Ramos (cell line): ENCODE measurements around the gene CAPN2.

ENCODE experiments used
- in situ Hi-C: fragments of 300-500 bp; cut with MboI; formaldehyde crosslinking; loops from one replicate; pipeline ENCODE4 v1.14.3; 2022; ENCODE audit warnings: low sequenced_read_pairs; ENCODE audit not compliant: unreplicated experiment

The CAPN2 gene

DNA sequence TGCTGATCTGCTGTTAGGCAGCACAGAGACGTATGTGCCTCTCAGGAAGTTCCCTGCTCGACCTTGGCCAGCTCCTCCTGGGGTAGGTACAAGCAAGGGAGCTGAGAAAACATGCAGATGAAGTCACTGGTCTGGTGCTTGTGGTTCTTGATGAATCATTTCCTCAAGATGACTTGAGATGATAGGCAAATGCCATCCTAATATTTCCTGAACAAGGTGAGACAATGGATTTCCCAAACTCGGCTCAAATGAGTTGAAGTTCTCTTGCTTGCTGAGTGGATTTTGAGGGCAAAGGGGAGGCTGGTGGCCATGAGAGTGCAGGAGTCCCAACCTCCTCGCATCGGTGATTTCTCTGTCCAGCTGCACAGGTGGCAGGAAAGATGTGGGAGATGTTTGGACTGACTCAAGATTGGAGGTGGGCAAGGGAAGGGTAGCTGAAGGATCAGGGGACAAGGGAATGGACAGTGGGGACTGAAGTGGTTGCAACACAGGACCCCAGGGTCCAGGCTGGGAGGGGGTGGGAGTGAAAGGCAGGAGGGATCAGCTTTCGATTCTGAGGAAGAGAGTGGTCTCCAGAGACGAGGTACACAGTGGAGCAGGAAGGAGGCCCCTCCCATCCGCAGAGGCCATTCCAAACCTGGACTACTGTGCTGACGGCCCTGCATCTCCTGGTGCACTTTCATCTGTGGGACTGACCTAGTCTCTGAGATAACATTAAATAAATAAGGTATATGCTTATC is 63.9 kb downstream of the CAPN2 start:
- in situ Hi-C loops = no loop called here

DNA sequence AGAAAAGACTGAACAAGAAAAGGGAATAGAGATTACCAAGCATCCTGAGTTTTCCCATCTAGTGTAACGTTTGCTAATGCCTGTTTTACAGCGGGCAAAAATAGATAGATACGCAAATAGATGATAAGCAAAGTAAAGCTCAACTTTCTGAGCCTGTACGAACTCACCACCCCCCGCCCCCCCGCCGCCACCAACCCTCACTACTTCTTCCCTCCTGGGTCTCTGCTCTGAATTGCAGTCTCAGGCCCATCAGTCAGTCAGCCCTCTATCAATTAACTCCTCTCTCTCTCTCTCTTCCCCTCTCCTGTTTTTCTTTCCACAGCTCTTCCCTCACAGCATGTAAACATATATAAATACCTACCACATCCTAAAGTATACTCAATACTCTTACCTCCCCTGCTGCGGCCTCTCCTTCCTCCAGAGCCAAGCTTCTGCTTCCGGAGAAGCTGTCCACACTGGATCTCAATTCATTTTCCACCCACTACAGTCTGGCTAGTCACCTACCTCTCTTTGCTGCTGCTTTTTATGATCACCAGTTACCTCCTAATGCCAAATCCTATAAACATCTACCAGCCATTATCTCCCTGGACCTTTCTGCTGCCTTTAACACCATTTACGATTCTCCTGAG is 64.6 kb downstream of the CAPN2 start:
- in situ Hi-C loops = no loop called here

DNA sequence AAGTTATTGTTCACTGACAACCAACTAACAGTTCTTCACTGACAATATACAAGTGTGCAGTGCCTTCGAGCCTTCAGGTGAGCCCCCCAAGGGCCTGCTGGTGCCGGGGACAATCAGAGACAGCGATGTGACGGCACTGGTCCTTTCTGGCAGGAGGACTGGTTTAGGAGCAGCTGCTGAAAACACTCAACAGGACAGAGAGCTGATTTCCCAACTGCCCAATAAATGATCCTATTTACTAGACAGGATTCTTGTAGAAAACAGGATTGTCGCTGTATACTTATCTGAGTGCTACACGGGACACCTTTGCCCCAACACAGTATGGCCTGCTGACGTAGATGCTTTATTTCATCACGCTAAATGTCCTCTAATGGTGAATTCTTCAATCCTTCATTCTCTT is 68.0 kb downstream of the CAPN2 start:
- in situ Hi-C loops = no loop called here

DNA sequence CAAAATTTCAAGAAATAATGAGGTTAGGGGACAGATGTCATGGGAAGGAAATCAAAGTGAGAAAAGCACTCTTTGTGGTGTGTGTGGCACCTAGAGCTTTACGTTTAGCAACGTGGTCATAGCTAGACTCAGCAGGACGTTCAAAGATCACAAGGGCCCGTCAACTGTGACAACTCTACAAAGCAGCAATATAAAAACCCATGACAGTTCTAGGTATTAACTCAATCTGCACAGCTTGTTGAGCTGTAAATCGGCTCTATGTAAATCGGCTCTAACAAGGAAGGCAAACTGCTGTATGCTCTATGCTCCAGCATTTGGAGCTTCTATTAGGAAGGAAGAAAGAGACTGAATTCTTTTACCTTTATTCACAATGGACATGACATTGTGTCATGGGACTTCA is 68.6 kb downstream of the CAPN2 start:
- in situ Hi-C loops = no loop called here

DNA sequence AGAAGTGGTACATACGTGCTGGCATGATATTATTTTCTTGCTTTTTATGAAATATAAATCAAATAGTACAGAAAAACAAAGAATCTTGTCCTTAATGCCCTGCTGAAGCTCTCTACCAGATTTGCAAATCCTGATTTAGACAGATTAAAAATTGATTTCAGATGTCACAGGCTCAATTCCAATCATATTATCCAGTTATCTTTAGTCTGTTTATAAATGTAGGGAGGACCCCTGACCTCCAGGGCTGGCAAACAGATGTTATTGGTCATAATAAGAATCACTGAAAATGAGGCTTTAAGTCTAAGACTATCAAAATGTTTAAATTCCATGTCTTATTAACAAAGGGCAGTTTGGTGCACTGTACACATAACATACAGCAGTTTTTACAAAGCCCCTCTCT is 71.3 kb downstream of the CAPN2 start:
- in situ Hi-C loops = no loop called here

DNA sequence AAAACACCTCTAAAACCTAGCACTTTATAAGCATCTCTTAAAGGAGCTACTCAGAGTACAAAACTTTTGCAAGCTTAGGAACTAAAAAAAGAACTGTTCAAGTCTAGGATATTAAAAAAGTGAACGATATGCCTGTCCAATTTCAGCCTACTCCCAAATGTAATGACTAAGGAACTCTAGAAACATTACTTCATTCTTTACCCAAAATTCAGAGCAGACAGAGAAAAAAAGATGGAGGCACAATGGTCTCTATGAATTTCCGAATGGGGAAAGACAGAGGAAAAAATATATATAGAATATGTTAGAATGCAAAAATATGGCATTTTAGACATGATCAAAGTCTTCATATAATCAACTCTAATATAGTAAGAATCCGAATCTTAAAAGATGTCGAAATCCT is 72.2 kb downstream of the CAPN2 start:
- in situ Hi-C loops = no loop called here

DNA sequence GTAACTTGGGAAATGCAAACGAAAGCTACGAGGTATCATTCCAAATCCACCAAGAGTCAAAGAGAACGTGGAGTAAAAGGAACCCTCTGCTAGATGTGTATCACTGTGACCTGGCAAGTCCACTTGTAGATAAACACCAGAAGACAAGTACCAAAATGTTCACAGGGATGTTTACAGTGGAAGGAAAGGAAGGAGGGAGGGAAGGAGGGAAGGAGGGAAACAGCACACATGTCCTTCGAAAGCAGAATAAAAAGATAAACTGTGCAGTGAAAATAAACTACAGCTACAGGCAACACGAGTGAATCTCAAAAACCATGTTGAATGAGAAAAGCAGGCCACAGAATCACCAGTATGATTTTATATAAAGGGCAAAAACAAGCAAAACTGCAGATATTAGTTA is 73.5 kb downstream of the CAPN2 start:
- in situ Hi-C loops = no loop called here

DNA sequence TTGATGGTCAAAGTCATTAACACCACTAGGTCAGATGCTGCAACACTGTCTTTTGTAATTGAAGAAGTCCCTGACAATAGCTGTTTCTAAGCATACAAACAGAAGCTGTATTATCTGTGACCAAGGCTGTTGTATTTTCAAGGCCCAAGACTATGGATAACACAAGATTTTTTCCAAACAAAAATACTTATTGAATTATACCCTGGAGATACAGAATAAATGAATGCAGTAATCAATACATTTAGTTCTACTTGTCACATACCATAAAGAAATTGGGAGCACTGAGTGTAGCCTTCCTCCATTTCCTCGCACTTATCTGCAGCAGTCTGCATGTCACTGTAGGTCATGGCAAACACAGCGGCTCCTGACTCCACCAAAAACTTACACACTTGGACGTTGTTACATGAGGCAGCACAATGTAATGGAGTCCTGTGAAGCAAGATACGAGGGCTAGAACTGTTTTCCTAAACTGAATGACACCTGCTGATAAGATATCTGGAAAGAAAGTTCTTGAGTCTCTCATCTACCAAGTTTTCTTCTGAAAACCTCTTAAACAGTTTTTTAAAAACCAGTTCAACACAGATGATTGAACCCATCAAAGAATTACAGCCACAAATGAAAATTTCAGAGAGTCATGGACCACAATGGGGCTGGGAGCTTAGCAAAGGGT is 76.5 kb downstream of the CAPN2 start:
- in situ Hi-C loops = no loop called here

DNA sequence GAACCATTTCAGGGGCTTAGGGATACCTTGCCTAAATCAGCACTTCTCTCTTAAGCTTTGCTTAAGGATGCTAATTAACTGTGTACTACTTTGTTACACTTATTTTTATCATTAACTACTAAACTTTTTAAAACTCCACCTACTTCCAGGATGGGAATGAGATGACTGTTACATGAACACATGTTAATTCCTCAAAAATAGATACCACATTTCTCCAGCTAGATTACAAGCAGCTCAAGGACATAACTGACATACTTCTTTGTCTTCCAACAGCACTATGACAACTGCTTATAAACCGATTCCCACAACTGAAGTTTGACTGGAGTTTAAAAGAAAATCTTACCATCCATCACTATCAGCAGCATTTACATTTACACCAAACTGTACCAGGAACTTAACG is 79.7 kb downstream of the CAPN2 start:
- in situ Hi-C loops = no loop called here

DNA sequence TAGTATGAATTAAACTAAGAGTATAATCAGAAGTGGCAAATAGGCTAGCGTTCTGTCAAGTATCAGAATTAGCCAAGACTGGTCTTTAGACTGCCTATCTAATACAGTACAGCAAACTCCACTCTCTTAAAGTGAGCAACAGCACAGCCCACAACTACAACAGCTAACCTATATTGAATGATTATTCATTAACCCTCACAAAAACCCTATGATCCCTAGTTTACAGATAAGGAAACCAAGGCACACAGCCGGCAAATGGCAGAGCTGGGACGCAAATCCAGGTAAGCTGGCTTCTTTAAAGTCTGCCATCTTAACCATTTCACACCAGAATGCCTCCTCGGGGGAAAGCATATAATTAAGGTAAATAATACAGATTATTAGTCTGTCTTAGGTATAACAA is 81.4 kb downstream of the CAPN2 start:
- in situ Hi-C loops = no loop called here

DNA sequence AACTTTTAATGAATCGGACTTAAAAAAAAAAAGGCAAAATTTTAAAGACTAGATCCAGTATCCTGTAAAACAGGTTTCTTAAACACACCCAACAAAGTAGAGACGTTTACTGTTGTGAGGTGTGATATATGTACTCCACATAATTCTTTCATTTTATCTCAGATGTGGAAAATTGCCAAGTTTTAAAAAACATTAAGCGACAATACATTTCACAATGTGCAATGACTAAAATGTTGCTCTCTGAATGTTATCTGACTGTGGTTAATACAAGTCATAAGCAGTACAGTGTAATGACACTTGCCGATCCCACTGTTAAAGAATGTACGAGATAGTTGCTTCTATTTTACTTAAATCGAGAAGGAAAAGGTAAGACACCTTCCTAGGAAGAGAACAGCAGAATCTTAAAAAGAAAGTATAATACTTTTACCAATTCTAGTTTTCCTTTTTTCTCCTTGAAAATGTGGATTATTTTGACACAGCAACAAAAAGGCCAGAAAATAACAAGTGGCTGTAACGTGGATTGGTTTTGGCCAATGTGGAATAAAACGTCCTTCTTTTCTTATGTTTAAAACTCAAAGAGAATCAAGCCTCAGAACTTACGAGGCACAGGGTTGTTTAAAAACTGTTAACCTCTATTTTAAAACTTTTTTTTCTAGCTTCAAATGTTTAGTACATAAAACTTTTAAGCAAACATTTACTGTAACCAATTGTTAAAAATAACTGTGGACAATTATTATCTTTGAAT is 82.0 kb downstream of the CAPN2 start:
- in situ Hi-C loops = no loop called here

DNA sequence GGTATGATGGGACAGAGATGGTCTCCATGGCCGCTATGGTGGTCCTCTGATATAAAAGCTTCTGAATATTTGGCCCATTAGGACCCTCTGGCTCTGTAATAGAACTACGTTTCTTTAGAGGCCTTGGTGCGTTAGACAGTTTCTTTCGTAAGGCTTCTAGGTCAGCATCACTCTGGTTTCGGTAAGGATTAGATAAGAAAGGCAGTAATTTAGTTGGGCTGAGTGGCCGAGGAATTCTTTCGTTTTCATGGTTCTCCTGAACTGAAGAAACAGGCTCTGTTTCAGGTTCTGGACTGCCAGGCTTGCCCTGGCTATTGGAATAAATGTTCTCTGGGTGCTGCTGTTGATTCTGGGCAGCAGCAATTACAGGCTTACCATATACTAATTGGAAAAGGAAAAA is 83.9 kb downstream of the CAPN2 start:
- in situ Hi-C loops = no loop called here

DNA sequence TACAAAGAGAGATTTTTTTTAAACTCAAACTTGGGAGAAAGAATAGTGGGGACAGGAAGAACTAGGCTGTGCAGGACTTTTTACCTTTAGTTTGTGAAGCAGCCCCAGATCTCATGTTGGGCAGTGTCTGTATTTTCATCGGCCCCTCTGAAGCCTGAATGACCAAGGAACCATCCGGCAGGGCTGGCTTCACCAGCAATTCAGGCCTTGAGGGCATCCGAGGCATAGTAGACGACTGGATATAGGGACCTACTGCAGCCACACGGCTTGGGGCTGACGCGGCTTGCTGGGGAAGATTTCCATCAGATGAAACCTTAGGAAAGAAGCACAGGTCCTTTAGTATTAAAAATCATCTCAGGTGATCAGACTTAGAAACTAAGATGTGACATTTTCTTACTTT is 89.7 kb downstream of the CAPN2 start:
- in situ Hi-C loops = loop anchor here (25.0 kb wide), 1 partner anchor 535 kb away; the partner anchor contains the start of gene NVL

DNA sequence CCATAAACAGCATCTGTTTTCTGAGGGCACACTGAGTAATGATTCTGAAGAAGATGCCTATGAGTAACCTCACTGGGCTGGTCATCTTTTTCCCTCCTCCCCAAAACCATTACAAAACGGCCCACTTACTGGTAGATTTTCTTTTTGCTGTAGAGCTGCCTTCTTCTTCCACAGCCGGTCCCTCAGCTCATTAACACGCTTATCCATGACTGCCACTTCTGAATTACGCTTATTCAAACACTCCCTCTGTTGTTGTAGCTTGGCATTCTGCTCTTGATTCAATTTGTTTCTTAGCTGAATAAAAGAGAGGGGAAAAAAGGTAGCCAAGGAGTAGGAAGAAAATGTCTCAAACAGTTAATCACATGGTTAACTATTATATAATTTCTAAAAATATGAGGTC is 90.3 kb downstream of the CAPN2 start:
- in situ Hi-C loops = loop anchor here (25.0 kb wide), 1 partner anchor 535 kb away; the partner anchor contains the start of gene NVL

DNA sequence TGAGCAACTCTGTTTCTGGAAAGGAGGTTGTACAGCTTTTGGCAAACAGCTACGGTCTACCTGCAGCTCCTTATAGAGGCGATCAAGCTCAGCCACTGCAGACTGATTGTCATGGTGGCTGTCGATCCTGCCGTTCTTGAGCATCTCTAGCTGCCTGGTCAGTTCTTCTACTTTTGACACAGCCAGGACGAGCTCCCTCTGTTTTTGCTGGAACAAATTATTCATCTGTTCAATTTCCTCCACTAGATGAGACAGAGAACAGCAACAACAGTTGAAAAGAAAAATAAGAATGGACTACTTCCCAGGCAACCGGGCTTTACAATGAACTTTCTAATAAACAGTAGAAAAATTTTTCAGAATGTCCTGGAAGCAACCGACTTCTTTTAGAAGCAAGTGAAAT is 90.9 kb downstream of the CAPN2 start:
- in situ Hi-C loops = loop anchor here (25.0 kb wide), 1 partner anchor 534 kb away; the partner anchor contains the start of gene NVL

DNA sequence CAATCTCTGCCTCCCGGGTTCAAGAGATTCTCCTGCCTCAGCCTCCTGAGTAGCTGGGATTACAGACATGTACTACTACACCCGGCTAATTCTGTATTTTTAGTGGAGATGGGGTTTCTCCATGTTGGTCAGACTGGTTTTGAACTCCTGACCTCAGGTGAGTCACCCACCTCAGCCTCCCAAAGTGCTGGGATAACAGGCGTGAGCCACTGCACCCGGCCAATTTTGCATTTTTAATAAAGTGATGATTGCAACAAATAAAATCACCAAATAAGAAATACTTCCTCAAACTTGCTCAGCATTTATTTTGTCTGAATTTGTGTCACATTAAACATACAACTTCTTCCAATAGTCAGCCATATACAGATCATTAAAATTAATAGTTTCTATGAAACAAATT is 97.6 kb downstream of the CAPN2 start:
- in situ Hi-C loops = loop anchor here (25.0 kb wide), 1 partner anchor 527 kb away; the partner anchor contains the start of gene NVL

DNA sequence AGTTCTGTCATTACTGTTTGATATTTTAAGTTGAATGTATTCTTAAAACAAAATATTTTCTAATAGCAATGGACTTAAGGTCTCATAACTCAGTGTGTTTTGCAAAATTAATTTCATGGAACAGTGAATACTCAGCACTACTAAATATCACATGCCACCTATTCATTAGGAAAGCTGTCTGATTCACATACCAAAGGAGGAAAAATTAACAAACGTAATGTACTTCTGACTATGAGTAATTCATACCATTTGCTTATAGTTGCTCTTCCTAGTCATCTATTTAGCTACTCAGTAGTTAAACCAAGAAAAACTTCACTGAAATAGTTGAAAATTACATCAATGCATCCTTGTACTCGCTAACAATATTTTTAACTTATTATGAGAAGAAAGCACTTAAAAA is 98.2 kb downstream of the CAPN2 start:
- in situ Hi-C loops = loop anchor here (25.0 kb wide), 1 partner anchor 527 kb away; the partner anchor contains the start of gene NVL

DNA sequence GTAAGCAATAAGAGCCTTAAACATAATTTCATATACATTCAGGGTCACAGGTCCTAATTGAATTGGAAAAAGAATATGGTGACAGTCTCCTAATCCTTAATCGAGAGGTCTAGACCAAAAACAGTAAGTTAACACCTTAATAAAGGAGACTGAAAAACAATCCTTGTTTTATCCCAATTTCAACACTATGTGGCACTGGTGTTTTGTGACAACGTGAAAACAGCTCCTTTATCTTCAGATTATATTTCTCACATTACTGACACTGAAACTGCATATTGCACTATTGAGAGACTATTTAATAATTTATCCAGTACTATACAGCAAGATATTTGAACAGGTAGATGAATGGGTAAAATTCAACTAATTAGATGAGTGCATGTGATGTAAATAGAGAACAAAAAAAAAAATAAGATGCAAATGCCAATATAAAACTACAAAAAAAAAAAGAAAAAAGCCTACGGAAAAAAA is 99.3 kb downstream of the CAPN2 start:
- in situ Hi-C loops = loop anchor here (25.0 kb wide), 1 partner anchor 526 kb away; the partner anchor contains the start of gene NVL

DNA sequence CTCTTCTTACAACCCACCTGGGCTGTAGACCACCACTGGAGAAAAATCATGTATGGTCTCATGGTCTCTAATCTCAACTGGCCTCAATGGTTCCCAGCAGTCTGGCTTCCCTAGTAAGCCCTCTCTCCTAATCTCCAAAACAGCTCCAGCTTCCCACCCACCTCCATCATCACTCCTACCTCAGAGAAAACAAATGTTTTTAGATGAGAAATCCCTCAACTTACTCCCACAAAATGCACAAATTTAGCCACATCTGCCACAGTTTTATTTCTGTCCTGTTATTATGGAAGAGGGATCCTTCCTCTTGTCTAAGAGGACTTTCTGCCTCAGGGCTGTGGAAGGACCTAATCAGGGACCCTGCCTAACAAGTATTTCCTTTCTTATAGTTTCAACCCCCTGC is 101.3 kb downstream of the CAPN2 start:
- in situ Hi-C loops = loop anchor here (25.0 kb wide), 1 partner anchor 524 kb away; the partner anchor contains the start of gene NVL
